Fibroblast of lung (primary cell): ENCODE data around the gene ADGRD1. TPM values are rescaled to one million over a fixed set of nuclear protein-coding genes. Genes with fewer than 3 reads are reported as not detected.

Source experiments
- DNase-seq, 2 donors: peaks; one replicate each; pipeline versions ENCODE4 v3.0.0 to v3.0.0-alpha.2; 2010; ENCODE audit warnings: low read depth in 2 of 2
- H2AFZ ChIP-seq: 2 replicates; pipeline ENCODE4 v1.5.1; 2012; ENCODE audit warnings: low read length, control low read depth, inconsistent platforms
- H3K27ac ChIP-seq: 2 replicates; pipeline ENCODE4 v1.5.1; 2011; ENCODE audit warnings: low read length, control low read depth; ENCODE audit not compliant: insufficient read depth
- H3K27me3 ChIP-seq: 2 replicates; pipeline ENCODE4 v1.5.1; 2011; ENCODE audit warnings: mild to moderate bottlenecking, low read length; ENCODE audit not compliant: control insufficient read depth, insufficient read depth
- H3K36me3 ChIP-seq: 2 replicates; pipeline ENCODE4 v1.5.1; 2011; ENCODE audit warnings: low read length; ENCODE audit not compliant: control insufficient read depth, insufficient read depth
- H3K4me1 ChIP-seq: 2 replicates; pipeline ENCODE4 v1.5.1; 2011; ENCODE audit warnings: low read length; ENCODE audit not compliant: control insufficient read depth, insufficient read depth; ENCODE audit errors: extremely low read depth
- H3K4me2 ChIP-seq: 2 replicates; pipeline ENCODE4 v1.5.1; 2011; ENCODE audit warnings: low read length, control low read depth; ENCODE audit not compliant: insufficient read depth; ENCODE audit errors: extremely low read depth
- H3K4me3 ChIP-seq, 4 experiments: fragments of 200-600 bp in 1 of 4; sonication (generic) in 1 of 4; replicated peaks in 1 of 4; 2 replicates each; pipeline ENCODE4 v1.5.1; 2011 to 2016; ENCODE audit warnings: low read length in 4 of 4, low read depth in 3 of 4, mild to moderate bottlenecking in 3 of 4, control low read depth in 2 of 4, inconsistent platforms in 1 of 4, mixed read lengths in 1 of 4; ENCODE audit not compliant: insufficient read depth in 1 of 4; ENCODE audit errors: control extremely low read depth in 1 of 4
- H3K79me2 ChIP-seq: 2 replicates; pipeline ENCODE4 v1.5.1; 2012; ENCODE audit warnings: mild to moderate bottlenecking, low read length, inconsistent platforms; ENCODE audit not compliant: control insufficient read depth, insufficient read depth
- H3K9ac ChIP-seq: 2 replicates; pipeline ENCODE4 v1.5.1; 2011; ENCODE audit warnings: mild to moderate bottlenecking, low read length, control low read depth; ENCODE audit not compliant: insufficient read depth
- H3K9me3 ChIP-seq: 2 replicates; pipeline ENCODE4 v1.5.1; 2012; ENCODE audit warnings: low read depth, low read length; ENCODE audit not compliant: control insufficient read depth, insufficient read depth
- H4K20me1 ChIP-seq: 2 replicates; pipeline ENCODE4 v1.5.1; 2011; ENCODE audit warnings: low read length; ENCODE audit not compliant: control insufficient read depth, insufficient read depth; ENCODE audit errors: extremely low read depth
- EZH2 ChIP-seq: IDR thresholded peaks from 2 replicates; pipeline ENCODE4 v1.5.1; 2012; ENCODE audit warnings: low read length, control low read depth, mild to moderate bottlenecking; ENCODE audit errors: missing control alignments
- polyA plus RNA-seq, 2 donors: library from polyadenylated mRNA; depleted of rRNA in 1 of 2; stranded (reverse) in 1 of 2; unstranded in 1 of 2; fragments of >200 nt; gene quantifications; 2 replicates each; pipeline ENCODE4 v1.2.1, GENCODE V29; 2011 to 2012; ENCODE audit warnings: missing spikeins in 1 of 2
- total RNA-seq: library from RNA; depleted of rRNA; stranded (reverse); fragments of >200 nt; gene quantifications from 2 replicates; pipeline ENCODE4 v1.2.1, GENCODE V29; 2014
- TF ChIP-seq, protein P1 (sequence below), 2 donors: IDR thresholded peaks in 1 of 2; conservative IDR thresholded peaks in 1 of 2; 1 replicate in 1 of 2; 2 replicates in 1 of 2; pipeline ENCODE4 v1.5.1; 2011 to 2012; ENCODE audit warnings: low read length in 2 of 2, control low read depth in 1 of 2, inconsistent platforms in 1 of 2, low read depth in 1 of 2, mild to moderate bottlenecking in 1 of 2

The ADGRD1 gene
- total and polyA plus RNA-seq, 2 donors (not counting 1 experiment from before 2014, with no cell fraction given), result 7.3 to 11.6 TPM

DNA sequence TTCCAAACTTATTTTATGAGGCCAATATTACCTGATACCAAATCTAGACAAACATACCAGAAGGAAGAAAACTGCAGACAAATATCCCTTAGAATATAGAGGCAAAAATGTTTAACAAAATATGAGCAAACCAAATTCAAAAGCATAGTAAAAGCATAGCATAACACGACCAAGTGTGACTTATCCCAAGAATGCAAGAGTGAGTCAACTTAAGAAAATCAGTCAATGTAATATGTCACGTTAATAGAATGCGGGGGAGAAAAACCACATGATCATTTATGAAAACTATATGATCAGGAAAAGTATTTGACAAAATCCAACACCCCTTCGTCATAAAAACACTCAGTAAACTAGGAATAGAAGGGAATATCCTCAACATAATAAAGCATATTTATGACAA lies 217.3 kb downstream of the ADGRD1 start:
- DNase-seq, result no peak
- Histone ChIP-seq H3K27me3 (no peaks in the 10 kb centered on the region), H3K9ac (no peak overlapping the region), H4K20me1 (no peaks in the 10 kb centered on the region), H3K4me1 (no peaks in the 10 kb centered on the region), H3K36me3 (no peaks in the 10 kb centered on the region), H3K4me3 (no peak overlapping the region), H3K79me2 (no peaks in the 10 kb centered on the region), H3K4me2 (no peak overlapping the region), H3K27ac (no peak overlapping the region), H2AFZ (no peak overlapping the region), H3K9me3 (no peaks in the 10 kb centered on the region)
- no peak for TF ChIP-seq EZH2
- TF ChIP-seq, protein P1, sequence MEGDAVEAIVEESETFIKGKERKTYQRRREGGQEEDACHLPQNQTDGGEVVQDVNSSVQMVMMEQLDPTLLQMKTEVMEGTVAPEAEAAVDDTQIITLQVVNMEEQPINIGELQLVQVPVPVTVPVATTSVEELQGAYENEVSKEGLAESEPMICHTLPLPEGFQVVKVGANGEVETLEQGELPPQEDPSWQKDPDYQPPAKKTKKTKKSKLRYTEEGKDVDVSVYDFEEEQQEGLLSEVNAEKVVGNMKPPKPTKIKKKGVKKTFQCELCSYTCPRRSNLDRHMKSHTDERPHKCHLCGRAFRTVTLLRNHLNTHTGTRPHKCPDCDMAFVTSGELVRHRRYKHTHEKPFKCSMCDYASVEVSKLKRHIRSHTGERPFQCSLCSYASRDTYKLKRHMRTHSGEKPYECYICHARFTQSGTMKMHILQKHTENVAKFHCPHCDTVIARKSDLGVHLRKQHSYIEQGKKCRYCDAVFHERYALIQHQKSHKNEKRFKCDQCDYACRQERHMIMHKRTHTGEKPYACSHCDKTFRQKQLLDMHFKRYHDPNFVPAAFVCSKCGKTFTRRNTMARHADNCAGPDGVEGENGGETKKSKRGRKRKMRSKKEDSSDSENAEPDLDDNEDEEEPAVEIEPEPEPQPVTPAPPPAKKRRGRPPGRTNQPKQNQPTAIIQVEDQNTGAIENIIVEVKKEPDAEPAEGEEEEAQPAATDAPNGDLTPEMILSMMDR (conservative IDR thresholded peaks at IDR 0.05 in 1 of 2, IDR thresholded peaks at IDR 0.05 in 1 of 2; ENCODE audit: low read depth in 1 of 2, low read length in 2 of 2), result no peak

DNA sequence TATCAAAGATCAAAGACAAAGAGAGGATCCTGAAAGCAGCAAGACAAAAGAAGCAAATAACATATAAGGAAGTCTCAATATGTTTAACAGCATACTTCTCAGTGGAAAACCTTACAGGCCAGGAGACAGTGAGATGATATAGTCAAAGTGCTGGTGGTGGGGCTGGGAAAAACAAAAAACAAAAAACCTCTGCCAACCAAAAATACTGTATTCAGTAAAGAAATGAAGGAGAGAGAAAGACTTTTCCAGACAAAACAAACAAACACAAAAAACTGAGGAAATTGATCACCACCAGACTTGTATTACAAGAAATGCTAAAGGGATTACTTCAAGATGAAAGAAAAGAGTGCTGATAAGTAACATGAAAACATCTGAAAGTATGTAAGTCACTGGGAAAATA lies 221.2 kb downstream of the ADGRD1 start:
- Histone ChIP-seq H3K9me3 (no peaks in the 10 kb centered on the region), H3K4me2 (no peak overlapping the region)
- no peak for TF ChIP-seq EZH2
- TF ChIP-seq, protein P1 (conservative IDR thresholded peaks at IDR 0.05 in 1 of 2, IDR thresholded peaks at IDR 0.05 in 1 of 2; ENCODE audit: low read depth in 1 of 2, low read length in 2 of 2), result no peak

DNA sequence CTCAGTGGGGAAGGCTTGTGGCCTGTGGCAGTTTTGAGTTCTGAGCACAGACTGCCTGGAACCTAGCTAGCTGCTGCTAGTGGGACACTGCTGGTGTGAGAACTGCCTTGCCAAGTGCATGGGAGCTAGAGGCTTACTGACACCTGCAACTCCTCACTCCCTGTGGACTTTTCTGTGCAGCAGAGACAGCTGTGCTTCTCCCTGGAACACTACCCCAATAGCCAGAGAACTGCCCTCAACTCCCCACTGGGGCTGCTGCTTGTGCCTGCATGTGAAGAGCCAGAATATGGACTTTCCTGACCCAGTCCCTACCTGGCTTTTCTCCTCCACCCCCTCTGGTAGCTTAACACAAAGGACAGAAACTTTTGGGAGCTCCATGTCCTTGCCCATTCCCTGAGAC lies 222.6 kb downstream of the ADGRD1 start:
- no peak overlapping the region for H3K27ac ChIP-seq
- no peaks in the 10 kb centered on the region for H3K9me3 ChIP-seq
- no peak overlapping the region for H3K9ac ChIP-seq
- no peaks in the 10 kb centered on the region for H3K27me3 ChIP-seq
- H4K20me1 ChIP-seq, result no peaks in the 10 kb centered on the region
- H2AFZ ChIP-seq, result no peak overlapping the region
- H3K79me2 ChIP-seq, result no peaks in the 10 kb centered on the region
- DNase-seq, result no peak
- TF ChIP-seq EZH2, result no peak
- TF ChIP-seq, protein P1 (conservative IDR thresholded peaks at IDR 0.05 in 1 of 2, IDR thresholded peaks at IDR 0.05 in 1 of 2; ENCODE audit: low read depth in 1 of 2, low read length in 2 of 2), result no peak
- no peaks in the 10 kb centered on the region for H3K4me1 ChIP-seq
- H3K36me3 ChIP-seq, result no peaks in the 10 kb centered on the region
- no peak overlapping the region for H3K4me3 ChIP-seq
- H3K4me2 ChIP-seq, result no peak overlapping the region

More for the DNA sequence above, 221.2 kb downstream of the ADGRD1 start:
- no peak overlapping the region for H3K9ac ChIP-seq
- no peak for DNase-seq
- H3K4me3 ChIP-seq, result no peak overlapping the region
- no peaks in the 10 kb centered on the region for H3K4me1 ChIP-seq
- no peaks in the 10 kb centered on the region for H3K27me3 ChIP-seq
- no peaks in the 10 kb centered on the region for H3K79me2 ChIP-seq
- no peak overlapping the region for H3K27ac ChIP-seq
- no peaks in the 10 kb centered on the region for H3K36me3 ChIP-seq
- H4K20me1 ChIP-seq, result no peaks in the 10 kb centered on the region
- no peak overlapping the region for H2AFZ ChIP-seq
